ENCODE measurements around the gene PFN4. TPM values are rescaled to one million over a fixed set of nuclear protein-coding genes. Genes with fewer than 3 reads are reported as not detected.

PFN4 gene
- total RNA-seq, 4 donors from 2014 or later, result 1.0 TPM; not detected in 3

GRCh38 chr2:24123922-24124580, 917 bp upstream of the PFN4 start:
- H3K27me3 ChIP-seq, result no peaks in the 10 kb centered on the region
- H3K4me1 ChIP-seq, result peaks cover 12% of the 10 kb centered on the region
- TF ChIP-seq CTCF (IDR thresholded peaks at IDR 0.05) (no peak), POLR2AphosphoS5 (IDR thresholded peaks at IDR 0.05) (no peak), EP300 (IDR thresholded peaks at IDR 0.05) (no peak), POLR2A (IDR thresholded peaks at IDR 0.05) (no peak)
- peak overlapping the region; percentile 63 for H3K4me3 ChIP-seq
- H3K36me3 ChIP-seq, result no peaks in the 10 kb centered on the region
- 16% methylated on average over 9 of the region's 9 CpGs for WGBS
- peak overlapping the region; percentile 85 for H3K27ac ChIP-seq
- DNase-seq (ENCODE audit: low spot score in 2 of 2), result no peak
- no peaks in the 10 kb centered on the region for H3K9me3 ChIP-seq

GRCh38 chr2:24122366-24123194, 554 bp downstream of the PFN4 start:
- TF ChIP-seq POLR2AphosphoS5 (IDR thresholded peaks at IDR 0.05) (no peak), EP300 (IDR thresholded peaks at IDR 0.05) (no peak), CTCF (IDR thresholded peaks at IDR 0.05) (no peak)
- WGBS, result 9% methylated on average over 15 of the region's 15 CpGs
- H3K36me3 ChIP-seq, result no peaks in the 10 kb centered on the region

GRCh38 chr2:24121469-24121868, 1.7 kb downstream of the PFN4 start:
- TF ChIP-seq POLR2A (IDR thresholded peaks at IDR 0.05) (no peak), CTCF (IDR thresholded peaks at IDR 0.05) (no peak), EP300 (IDR thresholded peaks at IDR 0.05) (no peak), POLR2AphosphoS5 (IDR thresholded peaks at IDR 0.05) (no peak)
- H3K4me1 ChIP-seq, result peaks cover 12% of the 10 kb centered on the region
- no peak overlapping the region for H3K27ac ChIP-seq
- H3K36me3 ChIP-seq, result no peaks in the 10 kb centered on the region
- no peaks in the 10 kb centered on the region for H3K9me3 ChIP-seq
- H3K4me3 ChIP-seq, result no peak overlapping the region
- no peak for DNase-seq (ENCODE audit: low spot score in 2 of 2)
- no peaks in the 10 kb centered on the region for H3K27me3 ChIP-seq
- WGBS, result 71% methylated on average over 4 of the region's 4 CpGs

More at GRCh38 chr2:24122366-24123194, 554 bp downstream of the PFN4 start:
- H3K27me3 ChIP-seq, result no peaks in the 10 kb centered on the region
- H3K9me3 ChIP-seq, result no peaks in the 10 kb centered on the region
- peaks cover 12% of the 10 kb centered on the region for H3K4me1 ChIP-seq
- H3K4me3 ChIP-seq, result peak overlapping the region; percentile 63
- no peak for DNase-seq (ENCODE audit: low spot score in 2 of 2)
- H3K27ac ChIP-seq, result peak overlapping the region; percentile 85

GRCh38 chr2:24121066-24121465, 2.1 kb downstream of the PFN4 start:
- no peak for TF ChIP-seq EP300 (IDR thresholded peaks at IDR 0.05)
- no peak for TF ChIP-seq POLR2AphosphoS5 (IDR thresholded peaks at IDR 0.05)
- TF ChIP-seq CTCF (IDR thresholded peaks at IDR 0.05), result no peak
- TF ChIP-seq POLR2A (IDR thresholded peaks at IDR 0.05), result no peak
- Histone ChIP-seq H3K4me1 (peaks cover 12% of the 10 kb centered on the region), H3K9me3 (no peaks in the 10 kb centered on the region), H3K4me3 (no peak overlapping the region), H3K27ac (no peak overlapping the region), H3K27me3 (no peaks in the 10 kb centered on the region), H3K36me3 (no peaks in the 10 kb centered on the region)
- no peak for DNase-seq (ENCODE audit: low spot score in 2 of 2)
- 58% methylated on average over 5 of the region's 5 CpGs for WGBS

- no peak overlapping the region for H3K27ac ChIP-seq
- H3K4me1 ChIP-seq, result peaks cover 3% of the 10 kb centered on the region
- no peaks in the 10 kb centered on the region for H3K27me3 ChIP-seq
- H3K4me3 ChIP-seq, result no peak overlapping the region
- DNase-seq (ENCODE audit: low spot score in 2 of 2), result no peak
- TF ChIP-seq CTCF (IDR thresholded peaks at IDR 0.05) (no peak), POLR2AphosphoS5 (IDR thresholded peaks at IDR 0.05) (no peak), POLR2A (IDR thresholded peaks at IDR 0.05) (no peak), EP300 (IDR thresholded peaks at IDR 0.05) (no peak)
- peaks cover 3% of the 10 kb centered on the region for H3K36me3 ChIP-seq
- no peaks in the 10 kb centered on the region for H3K9me3 ChIP-seq
- 86% methylated on average over 1 of the region's 1 CpG for WGBS
Observed at GRCh38 chr2:24117902-24118301, 5.2 kb downstream of the PFN4 start.

Measured in suprapubic skin (tissue), 4 donors.